Measurements from ENCODE around the gene ARAP3. TPM values are rescaled to one million over a fixed set of nuclear protein-coding genes. Genes with fewer than 3 reads are reported as not detected.
A peak's percentile ranks its signal among the peaks of the same experiment; 100 is the strongest.

Gene ARAP3
- total RNA-seq, 1 experiment from 2014 or later: 27.6 TPM

DNA sequence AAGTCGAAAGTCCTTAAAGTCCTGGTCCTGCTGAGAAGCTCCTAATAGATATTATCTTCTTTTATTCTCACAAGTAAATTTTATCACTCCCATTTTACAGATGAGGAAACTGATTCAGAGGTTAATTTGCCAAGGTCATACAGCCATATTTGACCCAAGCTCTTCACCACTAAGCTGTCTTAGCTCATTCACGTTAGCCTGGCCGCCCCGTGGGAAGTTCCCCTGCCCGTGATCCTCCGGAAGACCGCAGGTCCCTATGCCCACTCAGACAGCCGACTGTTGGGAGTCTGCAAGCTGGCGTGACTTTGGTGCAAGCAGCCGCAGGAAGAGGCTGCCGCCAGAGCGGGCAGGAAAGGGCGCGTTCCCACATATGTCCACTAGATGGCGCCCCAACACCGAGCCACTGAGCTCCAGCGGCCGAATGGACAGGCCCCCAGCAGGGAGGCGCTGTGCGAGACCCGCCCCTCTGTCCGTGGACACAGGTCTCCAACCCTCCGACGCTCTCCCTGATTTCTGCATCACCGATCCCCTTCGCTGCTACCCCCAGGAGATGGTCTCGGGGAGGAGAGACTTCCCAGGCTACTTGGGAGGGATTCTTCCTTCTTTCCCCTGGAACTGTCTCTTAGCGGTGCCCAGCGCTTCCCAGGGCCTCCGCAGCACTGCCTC is 10.0 kb upstream of the ARAP3 start:
- peaks cover 7% of the 10 kb centered on the region for H3K4me1 ChIP-seq (ENCODE audit: insufficient read depth, low read length)
- H2BK120ac ChIP-seq (ENCODE audit: low read depth, low read length, poor library complexity, severe bottlenecking): no peak overlapping the region
- H3K23me2 ChIP-seq (ENCODE audit: insufficient read length, low read depth, low read length, poor library complexity, severe bottlenecking): no peaks in the 10 kb centered on the region
- H2BK15ac ChIP-seq (ENCODE audit: low read depth, low read length): no peak overlapping the region
- no peaks in the 10 kb centered on the region for H3K9me3 ChIP-seq (ENCODE audit: control insufficient read depth, low read depth, low read length)
- no peak overlapping the region for H3K14ac ChIP-seq (ENCODE audit: insufficient read depth, low read length)
- no peak overlapping the region for H3K4ac ChIP-seq (ENCODE audit: low read depth, low read length)
- no peaks in the 10 kb centered on the region for H4K20me1 ChIP-seq (ENCODE audit: control insufficient read depth, insufficient read depth, insufficient read length)
- no peaks in the 10 kb centered on the region for H3K27me3 ChIP-seq (ENCODE audit: insufficient read depth, low read length)
- no peak overlapping the region for H3K18ac ChIP-seq (ENCODE audit: insufficient read length, low read depth, low read length)
- Mint-ChIP-seq H3K4me1 (peaks cover 29 to 36% of the 10 kb centered on the region in 2 experiments), H3K9me3 (no peaks in the 10 kb centered on the region), H3K36me3 (ENCODE audit: insufficient read depth in 1 of 3, low read depth in 3 of 3) (no peaks in the 10 kb centered on the region), H3K27me3 (ENCODE audit: low read depth) (peaks cover 28% of the 10 kb centered on the region), H3K4me3 (peak overlapping the region; percentile 72 to 78), H3K27ac (peak overlapping the region in 1 of 3 experiments; percentile 76; a peak in 2 of 7 replicates)
- no peak overlapping the region for H2AK5ac ChIP-seq (ENCODE audit: insufficient read length, low read length)
- no peaks in the 10 kb centered on the region for H3K79me1 ChIP-seq (ENCODE audit: insufficient read depth, low read depth, low read length, poor library complexity, severe bottlenecking)
- no peak overlapping the region for H3T11ph ChIP-seq (ENCODE audit: low read length)
- TF ChIP-seq CTCF (conservative IDR thresholded peaks at IDR 0.05): peak; percentile 99
- no peak overlapping the region for H2BK20ac ChIP-seq (ENCODE audit: low read depth, low read length, poor library complexity, severe bottlenecking)
- H3K9ac ChIP-seq (ENCODE audit: extremely low read depth, insufficient read length, low read length): no peak overlapping the region
- H3K27ac ChIP-seq (ENCODE audit: insufficient read length, low read depth, low read length): no peak overlapping the region
- no peaks in the 10 kb centered on the region for H3K79me2 ChIP-seq (ENCODE audit: insufficient read depth, low read length)
- no peak overlapping the region for H2BK12ac ChIP-seq (ENCODE audit: insufficient read length, low read depth, low read length)
- no peak overlapping the region for H2BK5ac ChIP-seq (ENCODE audit: insufficient read length, low read length)
- no peak overlapping the region for H4K5ac ChIP-seq (ENCODE audit: insufficient read length, low read depth, low read length)
- DNase-seq: peak; percentile 89
- no peak overlapping the region for H3K23ac ChIP-seq (ENCODE audit: insufficient read length, low read depth, low read length)
- no peak overlapping the region for H4K91ac ChIP-seq (ENCODE audit: insufficient read length, low read depth, low read length)
- WGBS (ENCODE audit: extremely low coverage, insufficient read length, low lambda C conversion rate): no CpG with 5 or more reads among the region's 30 CpGs
- peak overlapping the region; percentile 37 for H3K4me2 ChIP-seq (ENCODE audit: insufficient read depth, insufficient read length, low read length)
- H4K8ac ChIP-seq (replicated peaks; ENCODE audit: insufficient read length, low read depth, low read length): no peak overlapping the region
- no peak overlapping the region for H3K56ac ChIP-seq (ENCODE audit: insufficient read length, low read depth, low read length)
- no peak overlapping the region for H2AFZ ChIP-seq (ENCODE audit: low read length)

Measured in H9 (cell line).